GM12865 (cell line): ENCODE results near the gene FSHR.

ENCODE experiments used
- DNase-seq: peaks from one replicate; pipeline ENCODE4 v3.0.0; 2010; ENCODE audit warnings: low read depth
- H3K4me3 ChIP-seq: 2 replicates; pipeline ENCODE4 v1.5.1; 2011; ENCODE audit warnings: mild to moderate bottlenecking, low read depth, low read length, control low read depth
- CTCF ChIP-seq: IDR thresholded peaks from 2 replicates; pipeline ENCODE4 v1.5.1; 2011; ENCODE audit warnings: low read length, control low read depth, low read depth, inconsistent platforms; ENCODE audit not compliant: insufficient read depth; ENCODE audit errors: missing control alignments

FSHR gene

GRCh38 chr2:49042488-49042887 lies 111.8 kb downstream of the FSHR start:
- DNase-seq: no peak
- TF ChIP-seq CTCF: no peak
- no peak overlapping the region for H3K4me3 ChIP-seq

- TF ChIP-seq CTCF: no peak
- DNase-seq: no peak
- no peak overlapping the region for H3K4me3 ChIP-seq
Observed at GRCh38 chr2:49041061-49041460, 113.3 kb downstream of the FSHR start.

- TF ChIP-seq CTCF: no peak
- no peak overlapping the region for H3K4me3 ChIP-seq
- no peak for DNase-seq
Observed at GRCh38 chr2:49037197-49037596, 117.1 kb downstream of the FSHR start.

GRCh38 chr2:49035481-49035880 lies 118.8 kb downstream of the FSHR start:
- H3K4me3 ChIP-seq: no peak overlapping the region
- DNase-seq: no peak
- TF ChIP-seq CTCF: no peak

GRCh38 chr2:49033394-49034185 lies 120.7 kb downstream of the FSHR start:
- no peak overlapping the region for H3K4me3 ChIP-seq
- no peak for TF ChIP-seq CTCF
- no peak for DNase-seq

GRCh38 chr2:49032936-49033335 lies 121.4 kb downstream of the FSHR start:
- DNase-seq: no peak
- no peak overlapping the region for H3K4me3 ChIP-seq
- no peak for TF ChIP-seq CTCF

- no peak for TF ChIP-seq CTCF
- no peak for DNase-seq
Observed at GRCh38 chr2:49032126-49032525, 122.2 kb downstream of the FSHR start.

More at GRCh38 chr2:49032126-49032525, 122.2 kb downstream of the FSHR start:
- H3K4me3 ChIP-seq: no peak overlapping the region
